ENCODE measurements around the gene JAM2.
"Not testable (repeated sequence)": the region's sequence is repeated elsewhere in the genome, so short reads cannot be mapped to it uniquely, and the experiment has no call there.

The JAM2 gene

GRCh38 chr21:25657140-25657539 lies 18.1 kb downstream of the JAM2 start:
- Histone ChIP-seq H3K4me1 (ENCODE audit: control insufficient read depth, insufficient read depth, low read length) (peaks cover 13% of the 10 kb centered on the region), H3K4me3 (ENCODE audit: low read depth, low read length) (no peak overlapping the region), H3K9me3 (ENCODE audit: control insufficient read depth, insufficient read depth, low read length) (no peaks in the 10 kb centered on the region), H3K36me3 (ENCODE audit: control insufficient read depth, insufficient read depth, low read length) (no peaks in the 10 kb centered on the region), H3K27me3 (ENCODE audit: control insufficient read depth, insufficient read depth, low read length) (no peaks in the 10 kb centered on the region), H3K9ac (ENCODE audit: low read depth, low read length) (no peak overlapping the region)

DNA sequence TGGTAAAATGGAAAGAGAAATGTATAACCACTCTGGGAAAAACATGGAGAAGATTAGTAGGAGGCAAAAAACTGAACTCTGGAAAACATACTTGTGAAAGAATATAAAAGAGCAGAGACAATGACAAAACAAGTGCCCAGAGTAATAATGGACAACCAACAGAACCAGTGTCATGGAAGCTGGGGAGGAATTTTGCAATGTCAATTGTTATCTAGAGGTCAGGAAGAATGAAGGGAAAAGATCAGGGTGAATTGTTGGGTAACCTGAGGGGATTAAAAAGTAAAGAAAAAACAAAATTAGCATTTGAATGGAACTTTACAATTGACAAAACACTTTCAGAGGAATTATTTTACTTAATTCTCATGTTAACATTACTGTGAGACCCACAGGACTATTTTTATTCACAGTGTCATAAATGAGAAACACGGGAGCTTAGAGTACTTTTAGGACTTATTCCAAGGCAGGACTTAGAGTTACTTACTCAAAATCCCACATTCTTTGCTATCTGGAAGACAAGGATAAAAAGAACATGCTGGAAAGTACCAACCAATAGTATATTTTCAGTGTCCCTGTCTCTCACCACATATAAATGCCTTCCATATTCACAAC lies 19.5 kb downstream of the JAM2 start:
- no peak overlapping the region for H3K4me3 ChIP-seq (ENCODE audit: low read depth, low read length)
- no peaks in the 10 kb centered on the region for H3K36me3 ChIP-seq (ENCODE audit: control insufficient read depth, insufficient read depth, low read length)
- H3K4me1 ChIP-seq (ENCODE audit: control insufficient read depth, insufficient read depth, low read length): peaks cover 13% of the 10 kb centered on the region
- H3K9me3 ChIP-seq (ENCODE audit: control insufficient read depth, insufficient read depth, low read length): no peaks in the 10 kb centered on the region
- no peaks in the 10 kb centered on the region for H3K27me3 ChIP-seq (ENCODE audit: control insufficient read depth, insufficient read depth, low read length)
- H3K9ac ChIP-seq (ENCODE audit: low read depth, low read length): no peak overlapping the region

- Histone ChIP-seq H3K4me3 (ENCODE audit: low read depth, low read length) (no peak overlapping the region), H3K9ac (ENCODE audit: low read depth, low read length) (no peak overlapping the region), H3K27me3 (ENCODE audit: control insufficient read depth, insufficient read depth, low read length) (no peaks in the 10 kb centered on the region), H3K4me1 (ENCODE audit: control insufficient read depth, insufficient read depth, low read length) (peaks cover 13% of the 10 kb centered on the region), H3K36me3 (ENCODE audit: control insufficient read depth, insufficient read depth, low read length) (no peaks in the 10 kb centered on the region), H3K9me3 (ENCODE audit: control insufficient read depth, insufficient read depth, low read length) (no peaks in the 10 kb centered on the region)
Measured at GRCh38 chr21:25660233-25660632, 21.2 kb downstream of the JAM2 start.

GRCh38 chr21:25664491-25664931 lies 25.5 kb downstream of the JAM2 start:
- Histone ChIP-seq H3K9ac (ENCODE audit: low read depth, low read length) (no peak overlapping the region), H3K9me3 (ENCODE audit: control insufficient read depth, insufficient read depth, low read length) (no peaks in the 10 kb centered on the region), H3K27me3 (ENCODE audit: control insufficient read depth, insufficient read depth, low read length) (no peaks in the 10 kb centered on the region), H3K4me1 (ENCODE audit: control insufficient read depth, insufficient read depth, low read length) (peaks cover 2% of the 10 kb centered on the region), H3K4me3 (ENCODE audit: low read depth, low read length) (no peak overlapping the region), H3K36me3 (ENCODE audit: control insufficient read depth, insufficient read depth, low read length) (no peaks in the 10 kb centered on the region)

DNA sequence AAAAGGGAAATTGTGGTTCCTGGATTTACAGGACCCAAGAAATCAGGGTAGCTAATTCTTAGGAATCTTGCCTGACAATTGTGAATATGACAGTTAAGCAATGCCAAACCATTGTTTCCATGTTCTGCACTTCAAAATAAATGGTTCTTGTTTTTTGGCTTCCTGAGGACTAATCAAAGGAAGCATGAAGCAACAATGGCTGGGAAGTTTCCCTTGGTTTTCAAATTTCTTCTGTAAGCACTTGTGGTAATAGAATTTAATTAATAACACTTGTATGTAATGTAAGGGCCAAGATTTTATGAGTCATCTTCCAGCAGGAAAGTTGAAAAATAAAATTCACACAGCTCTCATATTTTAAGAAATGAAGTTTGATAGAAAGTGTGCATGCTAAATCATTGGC lies 31.7 kb downstream of the JAM2 start:
- no peak overlapping the region for H3K9ac ChIP-seq (ENCODE audit: low read depth, low read length)
- no peaks in the 10 kb centered on the region for H3K4me1 ChIP-seq (ENCODE audit: control insufficient read depth, insufficient read depth, low read length)
- no peaks in the 10 kb centered on the region for H3K36me3 ChIP-seq (ENCODE audit: control insufficient read depth, insufficient read depth, low read length)
- H3K4me3 ChIP-seq (ENCODE audit: low read depth, low read length): no peak overlapping the region
- H3K9me3 ChIP-seq (ENCODE audit: control insufficient read depth, insufficient read depth, low read length): no peaks in the 10 kb centered on the region
- no peaks in the 10 kb centered on the region for H3K27me3 ChIP-seq (ENCODE audit: control insufficient read depth, insufficient read depth, low read length)

GRCh38 chr21:25676451-25676850 lies 37.4 kb downstream of the JAM2 start:
- no peaks in the 10 kb centered on the region for H3K27me3 ChIP-seq (ENCODE audit: control insufficient read depth, insufficient read depth, low read length)
- no peak overlapping the region for H3K4me3 ChIP-seq (ENCODE audit: low read depth, low read length)
- H3K4me1 ChIP-seq (ENCODE audit: control insufficient read depth, insufficient read depth, low read length): no peaks in the 10 kb centered on the region
- H3K9me3 ChIP-seq (ENCODE audit: control insufficient read depth, insufficient read depth, low read length): no peaks in the 10 kb centered on the region
- H3K9ac ChIP-seq (ENCODE audit: low read depth, low read length): no peak overlapping the region
- H3K36me3 ChIP-seq (ENCODE audit: control insufficient read depth, insufficient read depth, low read length): no peaks in the 10 kb centered on the region

DNA sequence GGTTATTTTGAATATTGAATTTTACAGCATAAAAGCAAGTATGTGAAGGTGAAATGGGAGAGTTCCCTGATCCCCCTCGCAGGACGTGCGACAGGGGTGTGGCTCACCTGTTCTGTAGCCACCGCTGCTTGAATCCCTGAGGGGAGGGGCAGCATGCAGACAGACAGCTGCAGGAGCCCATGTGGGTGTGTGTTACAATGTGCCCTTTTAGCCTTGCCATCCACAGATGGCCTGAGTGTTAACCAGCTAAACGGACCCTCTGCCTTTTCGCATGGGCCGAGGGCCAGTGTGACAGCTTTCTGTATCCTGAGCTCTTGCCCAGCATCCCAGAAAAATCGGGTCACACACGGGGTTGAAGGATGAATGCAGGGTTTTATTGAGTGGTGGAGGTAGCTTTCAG lies 43.3 kb downstream of the JAM2 start:
- Histone ChIP-seq H3K4me3 (ENCODE audit: low read depth, low read length) (peak overlapping the region; percentile 46), H3K9me3 (ENCODE audit: control insufficient read depth, insufficient read depth, low read length) (no peaks in the 10 kb centered on the region)

GRCh38 chr21:25687787-25688186 lies 48.7 kb downstream of the JAM2 start:
- no peaks in the 10 kb centered on the region for H3K9me3 ChIP-seq (ENCODE audit: control insufficient read depth, insufficient read depth, low read length)
- no peaks in the 10 kb centered on the region for H3K27me3 ChIP-seq (ENCODE audit: control insufficient read depth, insufficient read depth, low read length)
- no peaks in the 10 kb centered on the region for H3K4me1 ChIP-seq (ENCODE audit: control insufficient read depth, insufficient read depth, low read length)
- no peaks in the 10 kb centered on the region for H3K36me3 ChIP-seq (ENCODE audit: control insufficient read depth, insufficient read depth, low read length)
- no peak overlapping the region for H3K4me3 ChIP-seq (ENCODE audit: low read depth, low read length)
- H3K9ac ChIP-seq (ENCODE audit: low read depth, low read length): no peak overlapping the region

More for the DNA sequence above, 43.3 kb downstream of the JAM2 start:
- H3K4me1 ChIP-seq (ENCODE audit: control insufficient read depth, insufficient read depth, low read length): no peaks in the 10 kb centered on the region
- no peaks in the 10 kb centered on the region for H3K27me3 ChIP-seq (ENCODE audit: control insufficient read depth, insufficient read depth, low read length)
- H3K9ac ChIP-seq (ENCODE audit: low read depth, low read length): no peak overlapping the region
- H3K36me3 ChIP-seq (ENCODE audit: control insufficient read depth, insufficient read depth, low read length): no peaks in the 10 kb centered on the region

- Histone ChIP-seq H3K9ac (ENCODE audit: low read depth, low read length) (no peak overlapping the region), H3K9me3 (ENCODE audit: control insufficient read depth, insufficient read depth, low read length) (no peaks in the 10 kb centered on the region), H3K4me3 (ENCODE audit: low read depth, low read length) (no peak overlapping the region), H3K36me3 (ENCODE audit: control insufficient read depth, insufficient read depth, low read length) (no peaks in the 10 kb centered on the region), H3K4me1 (ENCODE audit: control insufficient read depth, insufficient read depth, low read length) (no peaks in the 10 kb centered on the region), H3K27me3 (ENCODE audit: control insufficient read depth, insufficient read depth, low read length) (no peaks in the 10 kb centered on the region)
Measured at GRCh38 chr21:25688275-25689155, 49.5 kb downstream of the JAM2 start.

GRCh38 chr21:25689226-25689625 lies 50.2 kb downstream of the JAM2 start:
- no peaks in the 10 kb centered on the region for H3K27me3 ChIP-seq (ENCODE audit: control insufficient read depth, insufficient read depth, low read length)
- H3K9me3 ChIP-seq (ENCODE audit: control insufficient read depth, insufficient read depth, low read length): no peaks in the 10 kb centered on the region
- H3K36me3 ChIP-seq (ENCODE audit: control insufficient read depth, insufficient read depth, low read length): no peaks in the 10 kb centered on the region

DNA sequence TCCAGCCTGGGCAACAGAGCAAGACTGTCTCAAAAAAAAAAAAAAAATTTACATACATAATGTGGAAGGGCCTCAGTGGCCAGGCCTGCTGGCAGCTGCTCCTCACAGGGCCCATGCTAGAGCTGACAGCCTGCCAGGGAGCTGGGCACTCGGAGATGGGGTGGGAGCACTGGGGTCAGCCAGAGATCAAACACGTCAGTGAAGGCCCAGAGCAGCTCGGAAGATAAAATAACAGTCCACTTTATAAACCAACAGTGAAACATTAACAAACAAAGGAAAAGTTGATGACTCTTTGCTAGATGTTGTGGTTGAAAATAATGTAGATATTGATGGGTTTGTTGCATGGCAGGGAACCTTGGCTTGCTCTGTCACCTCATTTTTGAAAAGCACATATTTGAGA lies 52.9 kb downstream of the JAM2 start:
- no peaks in the 10 kb centered on the region for H3K27me3 ChIP-seq (ENCODE audit: control insufficient read depth, insufficient read depth, low read length)
- no peaks in the 10 kb centered on the region for H3K36me3 ChIP-seq (ENCODE audit: control insufficient read depth, insufficient read depth, low read length)
- no peaks in the 10 kb centered on the region for H3K9me3 ChIP-seq (ENCODE audit: control insufficient read depth, insufficient read depth, low read length)
- H3K4me1 ChIP-seq (ENCODE audit: control insufficient read depth, insufficient read depth, low read length): no peaks in the 10 kb centered on the region
- no peak overlapping the region for H3K9ac ChIP-seq (ENCODE audit: low read depth, low read length)
- H3K4me3 ChIP-seq (ENCODE audit: low read depth, low read length): no peak overlapping the region

More at GRCh38 chr21:25689226-25689625, 50.2 kb downstream of the JAM2 start:
- H3K4me3 ChIP-seq (ENCODE audit: low read depth, low read length): no peak overlapping the region
- H3K4me1 ChIP-seq (ENCODE audit: control insufficient read depth, insufficient read depth, low read length): no peaks in the 10 kb centered on the region
- no peak overlapping the region for H3K9ac ChIP-seq (ENCODE audit: low read depth, low read length)

DNA sequence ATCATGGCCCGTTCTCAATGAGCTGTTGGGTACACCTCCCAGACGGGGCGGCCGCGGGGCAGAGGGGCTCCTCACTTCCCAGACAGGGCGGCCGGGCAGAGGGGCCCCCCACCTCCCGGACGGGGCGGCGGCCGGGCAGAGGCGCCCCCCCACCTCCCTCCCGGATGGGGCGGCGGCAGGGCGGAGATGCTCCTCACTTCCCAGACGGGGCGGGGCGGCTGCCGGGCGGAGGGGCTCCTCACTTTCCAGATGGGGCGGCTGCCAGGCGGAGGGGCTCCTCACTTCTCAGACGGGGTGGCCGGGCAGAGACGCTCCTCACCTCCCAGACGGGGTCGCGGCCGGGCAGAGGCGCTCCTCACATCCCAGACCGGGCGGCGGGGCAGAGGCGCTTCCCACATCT lies 56.4 kb downstream of the JAM2 start:
- H3K9ac ChIP-seq (ENCODE audit: low read depth, low read length); H3K9me3 ChIP-seq (ENCODE audit: control insufficient read depth, insufficient read depth, low read length); H3K4me1 ChIP-seq (ENCODE audit: control insufficient read depth, insufficient read depth, low read length); H3K27me3 ChIP-seq (ENCODE audit: control insufficient read depth, insufficient read depth, low read length); H3K36me3 ChIP-seq (ENCODE audit: control insufficient read depth, insufficient read depth, low read length); H3K4me3 ChIP-seq (ENCODE audit: low read depth, low read length): not testable (repeated sequence)

Measured in iPS-15b (cell line).